ENCODE data around the gene PCDHGA4. TPM values are rescaled to one million over a fixed set of nuclear protein-coding genes. Genes with fewer than 3 reads are reported as not detected.
"Not testable (repeated sequence)": the region's sequence is repeated elsewhere in the genome, so short reads cannot be mapped to it uniquely, and the experiment has no call there.

Gene PCDHGA4
- total RNA-seq, 1 experiment from 2014 or later = 2.6 TPM

DNA sequence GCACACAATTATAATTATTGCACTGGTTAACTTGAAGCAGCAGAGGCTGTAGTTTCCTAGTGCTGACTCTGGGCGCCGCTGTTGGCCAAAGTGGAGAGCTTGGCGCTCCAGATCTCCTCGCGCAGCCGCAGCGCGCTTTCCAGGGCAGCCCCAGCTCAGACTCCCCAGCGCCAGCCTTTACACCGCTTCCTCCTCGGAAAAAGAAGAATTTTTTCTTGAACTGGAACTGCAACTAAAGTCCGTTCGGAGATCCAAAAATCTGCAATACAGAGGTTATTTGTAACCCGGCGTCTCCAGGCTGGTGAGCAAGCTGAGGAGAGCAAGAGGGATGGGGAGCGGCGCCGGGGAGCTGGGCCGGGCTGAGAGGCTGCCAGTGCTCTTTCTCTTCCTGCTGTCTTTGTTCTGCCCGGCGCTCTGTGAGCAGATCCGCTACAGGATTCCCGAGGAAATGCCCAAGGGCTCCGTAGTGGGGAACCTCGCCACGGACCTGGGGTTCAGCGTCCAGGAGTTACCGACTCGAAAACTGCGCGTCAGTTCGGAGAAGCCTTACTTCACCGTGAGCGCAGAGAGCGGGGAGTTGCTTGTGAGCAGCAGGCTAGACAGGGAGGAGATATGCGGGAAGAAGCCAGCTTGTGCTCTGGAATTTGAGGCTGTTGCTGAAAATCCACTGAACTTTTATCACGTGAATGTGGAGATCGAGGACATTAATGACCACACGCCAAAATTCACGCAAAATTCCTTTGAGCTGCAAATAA is 32.9 kb downstream of the PCDHGA4 start, which contains the start of gene PCDHGB4:
Gene PCDHGB4, plus strand, starts transcription at position 142 of the 755 bp plus-strand sequence. Its CDS starts 187 bp downstream, at position 329.
- not testable (repeated sequence) for H3K4me1 Mint-ChIP-seq; H2BK5ac ChIP-seq (ENCODE audit: insufficient read length, low read length); H4K5ac ChIP-seq (ENCODE audit: insufficient read length, low read depth, low read length); H3K56ac ChIP-seq (ENCODE audit: insufficient read length, low read depth, low read length); H4K91ac ChIP-seq (ENCODE audit: insufficient read length, low read depth, low read length); H2AFZ ChIP-seq (ENCODE audit: low read length); H2AK5ac ChIP-seq (ENCODE audit: insufficient read length, low read length); H4K20me1 ChIP-seq (ENCODE audit: control insufficient read depth, insufficient read depth, insufficient read length); H3T11ph ChIP-seq (ENCODE audit: low read length); H2BK12ac ChIP-seq (ENCODE audit: insufficient read length, low read depth, low read length); H3K79me2 ChIP-seq (ENCODE audit: insufficient read depth, low read length); H3K27ac Mint-ChIP-seq; H3K4ac ChIP-seq (ENCODE audit: low read depth, low read length); H2BK120ac ChIP-seq (ENCODE audit: low read depth, low read length, poor library complexity, severe bottlenecking); H3K23me2 ChIP-seq (ENCODE audit: insufficient read length, low read depth, low read length, poor library complexity, severe bottlenecking); H3K27me3 ChIP-seq (ENCODE audit: insufficient read depth, low read length); H3K4me1 ChIP-seq (ENCODE audit: insufficient read depth, low read length); H4K8ac ChIP-seq (replicated peaks; ENCODE audit: insufficient read length, low read depth, low read length); H3K14ac ChIP-seq (ENCODE audit: insufficient read depth, low read length); H2BK20ac ChIP-seq (ENCODE audit: low read depth, low read length, poor library complexity, severe bottlenecking); H3K79me1 ChIP-seq (ENCODE audit: insufficient read depth, low read depth, low read length, poor library complexity, severe bottlenecking); H2BK15ac ChIP-seq (ENCODE audit: low read depth, low read length); H3K23ac ChIP-seq (ENCODE audit: insufficient read length, low read depth, low read length); H3K27ac ChIP-seq (ENCODE audit: insufficient read length, low read depth, low read length)
- TF ChIP-seq CTCF (conservative IDR thresholded peaks at IDR 0.05) = peak; percentile 72
- Histone ChIP-seq H3K9ac (ENCODE audit: extremely low read depth, insufficient read length, low read length) (peak within 1 kb of the TSS; percentile 15), H3K9me3 (ENCODE audit: control insufficient read depth, low read depth, low read length) (peaks cover 42% of the 10 kb centered on the region), H3K4me2 (ENCODE audit: insufficient read depth, insufficient read length, low read length) (peak within 1 kb of the TSS; percentile 51), H3K18ac (ENCODE audit: insufficient read length, low read depth, low read length) (peak within 1 kb of the TSS; percentile 33)
- WGBS (ENCODE audit: extremely low coverage, insufficient read length, low lambda C conversion rate) = no CpG with 5 or more reads among the region's 40 CpGs
- Mint-ChIP-seq H3K4me3 (peak within 1 kb of the TSS in 1 of 2 experiments; percentile 71; a peak in 2 of 5 replicates), H3K27me3 (ENCODE audit: low read depth) (peaks cover 15% of the 10 kb centered on the region), H3K9me3 (peaks cover 69 to 74% of the 10 kb centered on the region in 2 experiments), H3K36me3 (ENCODE audit: insufficient read depth in 1 of 3, low read depth in 3 of 3) (peaks cover 25 to 62% (median 43%) of the 10 kb centered on the region in 3 experiments)
- peak; percentile 76 for DNase-seq

Measured in H9 (cell line).